HCT116 (cell line): Measurements from ENCODE around the gene VSTM2B.

Experiments
- FOSL1 ChIP-seq: IDR thresholded peaks from 2 replicates; pipeline ENCODE4 v1.6.1; 2012; ENCODE audit warnings: low read depth
- TF ChIP-seq, protein P1 (sequence below), 3 experiments: fragments of 200-600 bp in 1 of 3; sonication (generic) in 1 of 3; IDR thresholded peaks in 2 of 3; conservative IDR thresholded peaks in 1 of 3; 2 replicates each; pipeline ENCODE4 v1.5.1; 2012 to 2017; ENCODE audit warnings: low read depth in 2 of 3, low read length in 2 of 3, antibody characterized with exemption in 1 of 3, borderline replicate concordance in 1 of 3, control low read depth in 1 of 3, mild to moderate bottlenecking in 1 of 3, mixed read lengths in 1 of 3, mixed run types in 1 of 3, moderate library complexity in 1 of 3; ENCODE audit not compliant: insufficient read depth in 1 of 3

DNA sequence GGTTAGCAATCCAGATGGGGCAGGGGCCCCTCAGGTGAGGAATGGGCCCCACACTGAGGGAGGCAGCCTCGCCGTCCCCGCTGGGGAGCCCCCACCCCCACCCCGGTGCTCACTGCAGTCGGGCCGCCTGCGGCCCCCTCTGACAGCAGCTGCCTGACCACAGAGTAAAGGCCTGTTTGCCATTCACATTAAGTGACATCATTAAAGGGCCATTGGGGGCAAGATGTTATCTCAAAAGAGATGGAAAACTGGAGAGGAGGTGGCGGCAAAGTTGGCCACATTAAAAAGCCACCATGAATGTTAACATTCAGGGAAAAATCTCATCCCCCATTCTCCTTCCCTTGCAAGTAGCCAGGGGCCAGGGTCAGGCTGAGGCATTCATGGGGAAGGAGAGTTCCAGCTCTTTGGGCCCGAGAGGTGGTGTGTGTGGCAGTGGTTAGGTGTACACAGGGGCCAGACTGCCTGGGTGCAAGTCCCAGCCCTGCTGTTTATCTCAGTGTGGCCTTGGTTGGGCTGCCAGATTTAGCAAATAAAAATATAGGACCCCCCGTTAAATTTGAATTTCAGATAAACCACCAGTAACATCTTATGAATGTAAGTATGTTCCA, 20.9 kb downstream of the VSTM2B start:
- TF ChIP-seq, protein P1, sequence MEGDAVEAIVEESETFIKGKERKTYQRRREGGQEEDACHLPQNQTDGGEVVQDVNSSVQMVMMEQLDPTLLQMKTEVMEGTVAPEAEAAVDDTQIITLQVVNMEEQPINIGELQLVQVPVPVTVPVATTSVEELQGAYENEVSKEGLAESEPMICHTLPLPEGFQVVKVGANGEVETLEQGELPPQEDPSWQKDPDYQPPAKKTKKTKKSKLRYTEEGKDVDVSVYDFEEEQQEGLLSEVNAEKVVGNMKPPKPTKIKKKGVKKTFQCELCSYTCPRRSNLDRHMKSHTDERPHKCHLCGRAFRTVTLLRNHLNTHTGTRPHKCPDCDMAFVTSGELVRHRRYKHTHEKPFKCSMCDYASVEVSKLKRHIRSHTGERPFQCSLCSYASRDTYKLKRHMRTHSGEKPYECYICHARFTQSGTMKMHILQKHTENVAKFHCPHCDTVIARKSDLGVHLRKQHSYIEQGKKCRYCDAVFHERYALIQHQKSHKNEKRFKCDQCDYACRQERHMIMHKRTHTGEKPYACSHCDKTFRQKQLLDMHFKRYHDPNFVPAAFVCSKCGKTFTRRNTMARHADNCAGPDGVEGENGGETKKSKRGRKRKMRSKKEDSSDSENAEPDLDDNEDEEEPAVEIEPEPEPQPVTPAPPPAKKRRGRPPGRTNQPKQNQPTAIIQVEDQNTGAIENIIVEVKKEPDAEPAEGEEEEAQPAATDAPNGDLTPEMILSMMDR (IDR thresholded peaks at IDR 0.05 in 2 of 3, conservative IDR thresholded peaks at IDR 0.05 in 1 of 3; ENCODE audit: borderline replicate concordance in 1 of 3, insufficient read depth in 1 of 3, low read depth in 2 of 3, low read length in 2 of 3), result no peak
- no peak for TF ChIP-seq FOSL1
